GM18498 (cell line): ENCODE measurements around the gene STX11.
A peak's percentile ranks its signal among the peaks of the same experiment; 100 is the strongest.

Experiments used
- ATAC-seq: cut with Tn5 transposase; IDR thresholded peaks from one replicate; pipeline ENCODE4 v1.9.1; 2021; ENCODE audit warnings: mild to moderate bottlenecking, moderate library complexity; ENCODE audit not compliant: unreplicated experiment

Gene STX11

GRCh38 chr6:144211160-144211559 lies 60.8 kb downstream of the STX11 start:
- ATAC-seq = no peak

- ATAC-seq = no peak
Measured at GRCh38 chr6:144213315-144213714, 63.0 kb downstream of the STX11 start.

- no peak for ATAC-seq
Measured at GRCh38 chr6:144214029-144214428, 63.7 kb downstream of the STX11 start.

GRCh38 chr6:144214622-144215401 lies 64.5 kb downstream of the STX11 start:
- ATAC-seq = no peak

GRCh38 chr6:144215402-144215931 lies 65.2 kb downstream of the STX11 start:
- no peak for ATAC-seq

GRCh38 chr6:144215932-144216667 lies 65.8 kb downstream of the STX11 start:
- peak; percentile 91 for ATAC-seq

GRCh38 chr6:144216668-144217218 lies 66.4 kb downstream of the STX11 start:
- peak; percentile 47 for ATAC-seq

GRCh38 chr6:144217264-144217663 lies 66.9 kb downstream of the STX11 start:
- ATAC-seq = no peak

GRCh38 chr6:144217797-144218196 lies 67.5 kb downstream of the STX11 start:
- no peak for ATAC-seq

GRCh38 chr6:144219056-144219685 lies 68.9 kb downstream of the STX11 start:
- ATAC-seq = no peak

- no peak for ATAC-seq
Measured at GRCh38 chr6:144220031-144220790, 69.9 kb downstream of the STX11 start.

- ATAC-seq = no peak
Measured at GRCh38 chr6:144223686-144224085, 73.4 kb downstream of the STX11 start.

- ATAC-seq = no peak
Measured at GRCh38 chr6:144231721-144232120, 81.4 kb downstream of the STX11 start.

GRCh38 chr6:144232176-144232831 lies 82.0 kb downstream of the STX11 start:
- ATAC-seq = no peak

- ATAC-seq = no peak
Measured at GRCh38 chr6:144232832-144233230, 82.5 kb downstream of the STX11 start.

GRCh38 chr6:144234399-144234798 lies 84.1 kb downstream of the STX11 start:
- no peak for ATAC-seq

GRCh38 chr6:144234935-144235334 lies 84.6 kb downstream of the STX11 start:
- no peak for ATAC-seq
